K562 (cell line): ENCODE data around the gene RGS3.

Source experiments
- HLTF ChIP-seq: fragments of 450-650 bp; IDR thresholded peaks from 2 replicates; pipeline ENCODE4 v1.6.1; 2016
- TF ChIP-seq, protein P1 (sequence below), 3 experiments: IDR thresholded peaks in 2 of 3; conservative IDR thresholded peaks in 1 of 3; 2 replicates each; pipeline ENCODE4 v1.5.1; 2011 to 2012; ENCODE audit warnings: low read length in 3 of 3, mild to moderate bottlenecking in 3 of 3, control low read depth in 2 of 3, improper control_type of control experiment in 1 of 3, inconsistent platforms in 1 of 3, low read depth in 1 of 3, mixed read lengths in 1 of 3, moderate library complexity in 1 of 3; ENCODE audit not compliant: insufficient read depth in 2 of 3

DNA sequence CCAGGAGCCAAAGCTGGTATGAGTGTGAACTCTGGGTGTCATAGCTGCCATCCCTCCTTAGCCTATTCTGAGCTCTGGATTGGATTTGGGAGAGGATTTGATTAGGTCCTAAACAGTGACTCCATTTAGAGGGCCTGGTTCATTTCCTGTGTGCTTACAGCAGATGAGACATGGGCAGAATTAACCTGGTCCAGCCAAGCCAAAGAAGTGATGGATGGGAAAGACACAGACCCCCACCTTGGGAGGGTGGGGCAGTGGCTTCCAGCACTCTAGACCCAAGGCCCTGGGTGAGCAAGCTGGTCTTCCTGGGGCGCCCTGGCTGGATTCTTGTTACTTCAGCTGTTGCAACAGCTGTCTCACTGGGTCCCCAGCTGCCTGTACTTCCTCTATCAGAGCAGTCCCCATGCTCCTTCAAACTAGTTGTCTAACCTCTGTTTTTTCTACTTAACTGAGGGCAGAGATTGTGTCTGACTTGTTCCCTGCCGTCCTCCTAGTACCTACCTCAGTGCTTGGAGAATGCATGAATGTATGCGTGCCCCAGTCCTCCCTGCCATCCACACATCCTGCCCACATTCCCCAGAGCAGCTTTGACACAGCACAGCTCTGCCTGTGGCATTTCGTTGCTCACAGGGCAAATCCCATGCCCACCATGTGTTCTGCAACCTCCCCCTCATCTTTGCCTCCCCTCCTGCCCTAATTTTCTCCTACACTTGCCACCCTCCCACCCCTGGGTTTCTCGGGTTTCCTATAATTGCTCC lies 115.9 kb downstream of the RGS3 start:
- no peak for TF ChIP-seq HLTF
- TF ChIP-seq, protein P1, sequence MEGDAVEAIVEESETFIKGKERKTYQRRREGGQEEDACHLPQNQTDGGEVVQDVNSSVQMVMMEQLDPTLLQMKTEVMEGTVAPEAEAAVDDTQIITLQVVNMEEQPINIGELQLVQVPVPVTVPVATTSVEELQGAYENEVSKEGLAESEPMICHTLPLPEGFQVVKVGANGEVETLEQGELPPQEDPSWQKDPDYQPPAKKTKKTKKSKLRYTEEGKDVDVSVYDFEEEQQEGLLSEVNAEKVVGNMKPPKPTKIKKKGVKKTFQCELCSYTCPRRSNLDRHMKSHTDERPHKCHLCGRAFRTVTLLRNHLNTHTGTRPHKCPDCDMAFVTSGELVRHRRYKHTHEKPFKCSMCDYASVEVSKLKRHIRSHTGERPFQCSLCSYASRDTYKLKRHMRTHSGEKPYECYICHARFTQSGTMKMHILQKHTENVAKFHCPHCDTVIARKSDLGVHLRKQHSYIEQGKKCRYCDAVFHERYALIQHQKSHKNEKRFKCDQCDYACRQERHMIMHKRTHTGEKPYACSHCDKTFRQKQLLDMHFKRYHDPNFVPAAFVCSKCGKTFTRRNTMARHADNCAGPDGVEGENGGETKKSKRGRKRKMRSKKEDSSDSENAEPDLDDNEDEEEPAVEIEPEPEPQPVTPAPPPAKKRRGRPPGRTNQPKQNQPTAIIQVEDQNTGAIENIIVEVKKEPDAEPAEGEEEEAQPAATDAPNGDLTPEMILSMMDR (IDR thresholded peaks at IDR 0.05 in 2 of 3, conservative IDR thresholded peaks at IDR 0.05 in 1 of 3; ENCODE audit: insufficient read depth in 2 of 3, low read depth in 1 of 3, low read length in 3 of 3) = no peak
